ENCODE data around the gene LRRC36.

The LRRC36 gene

GRCh38 chr16:67333315-67333714 is 6.7 kb downstream of the LRRC36 start:
- no peaks in the 10 kb centered on the region for H3K36me3 ChIP-seq (ENCODE audit: control insufficient read depth in 2 of 2, insufficient read depth in 1 of 2, low read length in 2 of 2)
- H3K27ac ChIP-seq (ENCODE audit: extremely low read depth, low read depth, low read length) = no peak overlapping the region
- POLR2A ChIA-PET = no interaction called here
- H3K4me3 ChIP-seq (ENCODE audit: low read depth, low read length) = no peak overlapping the region
- CTCF ChIA-PET = no interaction called here
- TF ChIP-seq ZNF561 (tag by site-specific recombination; IDR thresholded peaks at IDR 0.05; ENCODE audit: borderline replicate concordance) = no peak
- TF ChIP-seq ZNF341 (tag by site-specific recombination; IDR thresholded peaks at IDR 0.05; ENCODE audit: low read depth) = no peak
- no peak for TF ChIP-seq GLIS2 (tag by site-specific recombination; IDR thresholded peaks at IDR 0.05)
- TF ChIP-seq ZNF169 (tag by site-specific recombination; IDR thresholded peaks at IDR 0.05) = no peak
- TF ChIP-seq ZNF140 (tag by site-specific recombination; IDR thresholded peaks at IDR 0.05) = no peak
- TF ChIP-seq ZNF37A (tag by site-specific recombination; IDR thresholded peaks at IDR 0.05) = no peak
- TF ChIP-seq ZNF311 (tag by site-specific recombination; IDR thresholded peaks at IDR 0.05; ENCODE audit: borderline replicate concordance) = no peak
- TF ChIP-seq ZNF837 (tag by site-specific recombination; IDR thresholded peaks at IDR 0.05) = no peak
- no peak for TF ChIP-seq ZNF704 (tag by site-specific recombination; IDR thresholded peaks at IDR 0.05)
- TF ChIP-seq ZNF211 (tag by site-specific recombination; IDR thresholded peaks at IDR 0.05; ENCODE audit: low read depth) = no peak
- no peak for TF ChIP-seq SCRT1 (tag by site-specific recombination; IDR thresholded peaks at IDR 0.05; ENCODE audit: borderline replicate concordance)
- TF ChIP-seq ZSCAN30 (tag by site-specific recombination; IDR thresholded peaks at IDR 0.05) = no peak
- TF ChIP-seq ZIC2 (tag by site-specific recombination; IDR thresholded peaks at IDR 0.05) = no peak
- TF ChIP-seq BCL6B (tag by site-specific recombination; IDR thresholded peaks at IDR 0.05) = no peak
- no peak for TF ChIP-seq ZNF629 (tag by site-specific recombination; IDR thresholded peaks at IDR 0.05)
- H3K9me3 ChIP-seq (ENCODE audit: control insufficient read depth, insufficient read depth, low read depth, low read length) = no peaks in the 10 kb centered on the region
- H3K4me1 ChIP-seq (ENCODE audit: control insufficient read depth, insufficient read depth, low read length) = no peaks in the 10 kb centered on the region

GRCh38 chr16:67336116-67336515 is 9.5 kb downstream of the LRRC36 start:
- no peaks in the 10 kb centered on the region for H3K4me1 ChIP-seq (ENCODE audit: control insufficient read depth, insufficient read depth, low read length)
- H3K4me3 ChIP-seq (ENCODE audit: low read depth, low read length) = no peak overlapping the region
- no peak for TF ChIP-seq HOXA7 (CRISPR knock-in tag; IDR thresholded peaks at IDR 0.05; ENCODE audit: borderline replicate concordance)
- H3K36me3 ChIP-seq (ENCODE audit: control insufficient read depth in 2 of 2, insufficient read depth in 1 of 2, low read length in 2 of 2) = no peaks in the 10 kb centered on the region
- H3K27ac ChIP-seq (ENCODE audit: extremely low read depth, low read depth, low read length) = no peak overlapping the region
- CTCF ChIA-PET = interaction anchor here (0.8 to 1.9 kb wide), 2 partner anchors 9 to 131 kb away, joined by 4 to 7 read pairs; partner anchors contain the start of genes KCTD19 and LRRC36
- POLR2A ChIA-PET = no interaction called here
- H3K9me3 ChIP-seq (ENCODE audit: control insufficient read depth, insufficient read depth, low read depth, low read length) = no peaks in the 10 kb centered on the region

GRCh38 chr16:67336648-67337047 is 10.0 kb downstream of the LRRC36 start:
- no peak for TF ChIP-seq SP7 (tag by site-specific recombination; IDR thresholded peaks at IDR 0.05)
- TF ChIP-seq ZNF692 (tag by site-specific recombination; IDR thresholded peaks at IDR 0.05) = no peak
- TF ChIP-seq ZNF843 (tag by site-specific recombination; IDR thresholded peaks at IDR 0.05) = no peak
- TF ChIP-seq ZNF768 (tag by site-specific recombination; IDR thresholded peaks at IDR 0.05) = no peak
- no peak for TF ChIP-seq MYNN (tag by site-specific recombination; IDR thresholded peaks at IDR 0.05; ENCODE audit: borderline replicate concordance)
- TF ChIP-seq ZBTB26 (tag by site-specific recombination; optimal IDR thresholded peaks at IDR 0.05) = no peak
- no peak for TF ChIP-seq ZNF394 (tag by site-specific recombination; IDR thresholded peaks at IDR 0.05; ENCODE audit: borderline replicate concordance)
- no peak for TF ChIP-seq ZNF488 (tag by site-specific recombination; IDR thresholded peaks at IDR 0.05)
- no peak for TF ChIP-seq HIC1 (tag by site-specific recombination; IDR thresholded peaks at IDR 0.05)
- TF ChIP-seq ZNF791 (tag by site-specific recombination; IDR thresholded peaks at IDR 0.05) = no peak
- Histone ChIP-seq H3K27ac (ENCODE audit: extremely low read depth, low read depth, low read length) (no peak overlapping the region), H3K9me3 (ENCODE audit: control insufficient read depth, insufficient read depth, low read depth, low read length) (no peaks in the 10 kb centered on the region), H3K4me3 (ENCODE audit: low read depth, low read length) (no peak overlapping the region), H3K36me3 (ENCODE audit: control insufficient read depth in 2 of 2, insufficient read depth in 1 of 2, low read length in 2 of 2) (no peaks in the 10 kb centered on the region), H3K4me1 (ENCODE audit: control insufficient read depth, insufficient read depth, low read length) (no peaks in the 10 kb centered on the region)
- POLR2A ChIA-PET = no interaction called here
- CTCF ChIA-PET = interaction anchor here (0.8 to 1.9 kb wide), 2 partner anchors 9 to 130 kb away, joined by 4 to 7 read pairs; partner anchors contain the start of genes KCTD19 and LRRC36
